T-helper 17 cell (primary cell): Measurements from ENCODE around the gene TRANK1. TPM values are rescaled to one million over a fixed set of nuclear protein-coding genes. Genes with fewer than 3 reads are reported as not detected.

ENCODE experiments used
- ATAC-seq: fragments of 150-1000 bp; cut with Tn5 transposase; 2 replicates; pipeline ENCODE4 v1.10.0; 2021; ENCODE audit warnings: mild to moderate bottlenecking, moderate library complexity
- DNase-seq, 3 donors: peaks; one replicate each; pipeline versions ENCODE4 v3.0.0 to v3.0.0-alpha.2; 2020 to 2021
- H3K9me3 ChIP-seq: one replicate; pipeline ENCODE4 v1.7.0; 2013; ENCODE audit warnings: low read length, mild to moderate bottlenecking; ENCODE audit not compliant: control insufficient read depth, poor library complexity, severe bottlenecking
- H3K27ac Mint-ChIP-seq: one replicate; pipeline ENCODE4 v1.8.0; 2022; ENCODE audit warnings: mild to moderate bottlenecking, moderate library complexity, mixed read lengths
- H3K27me3 Mint-ChIP-seq: one replicate; pipeline ENCODE4 v1.8.0; 2022; ENCODE audit warnings: mixed read lengths
- H3K36me3 Mint-ChIP-seq: one replicate; pipeline ENCODE4 v1.8.0; 2022; ENCODE audit warnings: low read depth, mixed read lengths
- H3K4me1 Mint-ChIP-seq: one replicate; pipeline ENCODE4 v1.8.0; 2022; ENCODE audit warnings: mild to moderate bottlenecking, mixed read lengths
- H3K4me3 Mint-ChIP-seq: one replicate; pipeline ENCODE4 v1.8.0; 2022; ENCODE audit warnings: mild to moderate bottlenecking, moderate library complexity, mixed read lengths
- total RNA-seq, 4 donors: library from RNA in 2 of 4; stranded (reverse) in 2 of 4; gene quantifications; one replicate each; pipeline ENCODE4 v1.2.3 and lab custom pipeline; 2022 to 2026

Gene TRANK1
- total RNA-seq, 2 donors from 2014 or later = 64.7 to 89.7 TPM

- peak overlapping the region; percentile 83 for H3K27ac Mint-ChIP-seq
- H3K36me3 Mint-ChIP-seq = peaks cover 28% of the 10 kb centered on the region
These were observed 82.6 kb downstream of the TRANK1 start for GRCh38 chr3:36862076-36862755.

GRCh38 chr3:36859494-36859893 lies 85.4 kb downstream of the TRANK1 start:
- H3K9me3 ChIP-seq = no peaks in the 10 kb centered on the region
- H3K27ac Mint-ChIP-seq = no peak overlapping the region
- no peaks in the 10 kb centered on the region for H3K27me3 Mint-ChIP-seq
- ATAC-seq (no peak), DNase-seq (no peak)
- H3K4me3 Mint-ChIP-seq = no peak overlapping the region
- peaks cover 25% of the 10 kb centered on the region for H3K36me3 Mint-ChIP-seq
- H3K4me1 Mint-ChIP-seq = peaks cover 13% of the 10 kb centered on the region

More at GRCh38 chr3:36862076-36862755, 82.6 kb downstream of the TRANK1 start:
- ATAC-seq = no peak
- H3K9me3 ChIP-seq = no peaks in the 10 kb centered on the region
- no peak for DNase-seq
- Mint-ChIP-seq H3K4me1 (peaks cover 24% of the 10 kb centered on the region), H3K4me3 (no peak overlapping the region), H3K27me3 (no peaks in the 10 kb centered on the region)

GRCh38 chr3:36852071-36852470 lies 92.8 kb downstream of the TRANK1 start:
- peaks cover 12% of the 10 kb centered on the region for H3K4me1 Mint-ChIP-seq
- H3K27ac Mint-ChIP-seq = no peak overlapping the region
- no peak for ATAC-seq
- no peaks in the 10 kb centered on the region for H3K27me3 Mint-ChIP-seq
- H3K4me3 Mint-ChIP-seq = no peak overlapping the region
- no peaks in the 10 kb centered on the region for H3K9me3 ChIP-seq
- no peak for DNase-seq
- peaks cover 17% of the 10 kb centered on the region for H3K36me3 Mint-ChIP-seq

- Mint-ChIP-seq H3K4me3 (no peak overlapping the region), H3K36me3 (peaks cover 21% of the 10 kb centered on the region), H3K27ac (no peak overlapping the region), H3K27me3 (no peaks in the 10 kb centered on the region), H3K4me1 (peaks cover 10% of the 10 kb centered on the region)
- ATAC-seq (no peak), DNase-seq (no peak)
- no peaks in the 10 kb centered on the region for H3K9me3 ChIP-seq
These were observed 94.1 kb downstream of the TRANK1 start for GRCh38 chr3:36850743-36851142.

GRCh38 chr3:36846406-36846805 lies 98.4 kb downstream of the TRANK1 start:
- ATAC-seq = no peak
- H3K27ac Mint-ChIP-seq = peak overlapping the region; percentile 80

GRCh38 chr3:36843065-36844051 lies 101.5 kb downstream of the TRANK1 start:
- H3K27ac Mint-ChIP-seq = peak overlapping the region; percentile 84
- peak overlapping the region; percentile 56 for H3K4me3 Mint-ChIP-seq
- peaks cover 22% of the 10 kb centered on the region for H3K4me1 Mint-ChIP-seq
- peaks cover 17% of the 10 kb centered on the region for H3K36me3 Mint-ChIP-seq
- DNase-seq = peak in 2 of 3 donors; percentile 17 to 24
- no peaks in the 10 kb centered on the region for H3K27me3 Mint-ChIP-seq
- ATAC-seq = peak; percentile 92
- H3K9me3 ChIP-seq = no peaks in the 10 kb centered on the region

More at GRCh38 chr3:36846406-36846805, 98.4 kb downstream of the TRANK1 start:
- H3K4me3 Mint-ChIP-seq = no peak overlapping the region
- H3K36me3 Mint-ChIP-seq = peaks cover 17% of the 10 kb centered on the region
- no peaks in the 10 kb centered on the region for H3K9me3 ChIP-seq
- DNase-seq = no peak
- peaks cover 25% of the 10 kb centered on the region for H3K4me1 Mint-ChIP-seq
- H3K27me3 Mint-ChIP-seq = no peaks in the 10 kb centered on the region

- H3K27ac Mint-ChIP-seq = peak overlapping the region; percentile 84
- no peak for DNase-seq
- no peaks in the 10 kb centered on the region for H3K9me3 ChIP-seq
- peak overlapping the region; percentile 56 for H3K4me3 Mint-ChIP-seq
- H3K36me3 Mint-ChIP-seq = peaks cover 18% of the 10 kb centered on the region
- H3K27me3 Mint-ChIP-seq = no peaks in the 10 kb centered on the region
- ATAC-seq = no peak
- peaks cover 23% of the 10 kb centered on the region for H3K4me1 Mint-ChIP-seq
These were observed 102.6 kb downstream of the TRANK1 start for GRCh38 chr3:36842275-36842674.

- no peak overlapping the region for H3K4me3 Mint-ChIP-seq
- no peak for DNase-seq
- no peaks in the 10 kb centered on the region for H3K27me3 Mint-ChIP-seq
- H3K27ac Mint-ChIP-seq = peak overlapping the region; percentile 5
- peaks cover 27% of the 10 kb centered on the region for H3K4me1 Mint-ChIP-seq
- no peak for ATAC-seq
- H3K36me3 Mint-ChIP-seq = peaks cover 19% of the 10 kb centered on the region
- H3K9me3 ChIP-seq = no peaks in the 10 kb centered on the region
These were observed 104.4 kb downstream of the TRANK1 start for GRCh38 chr3:36840453-36840921.

GRCh38 chr3:36837089-36837488 lies 107.8 kb downstream of the TRANK1 start:
- no peaks in the 10 kb centered on the region for H3K9me3 ChIP-seq
- Mint-ChIP-seq H3K27me3 (no peaks in the 10 kb centered on the region), H3K4me3 (no peak overlapping the region), H3K36me3 (peaks cover 14% of the 10 kb centered on the region), H3K27ac (peak overlapping the region; percentile 51), H3K4me1 (peaks cover 9% of the 10 kb centered on the region)
- ATAC-seq = no peak
- no peak for DNase-seq

GRCh38 chr3:36833160-36833814 lies 111.6 kb downstream of the TRANK1 start:
- H3K27me3 Mint-ChIP-seq = no peaks in the 10 kb centered on the region
- ATAC-seq (no peak), DNase-seq (no peak)
- H3K4me3 Mint-ChIP-seq = no peak overlapping the region
- H3K27ac Mint-ChIP-seq = no peak overlapping the region
- H3K4me1 Mint-ChIP-seq = peaks cover 10% of the 10 kb centered on the region
- H3K36me3 Mint-ChIP-seq = peaks cover 12% of the 10 kb centered on the region
- H3K9me3 ChIP-seq = no peaks in the 10 kb centered on the region

- Mint-ChIP-seq H3K27ac (no peak overlapping the region), H3K4me1 (peaks cover 10% of the 10 kb centered on the region), H3K27me3 (no peaks in the 10 kb centered on the region), H3K36me3 (peaks cover 16% of the 10 kb centered on the region), H3K4me3 (no peak overlapping the region)
- ATAC-seq = no peak
- H3K9me3 ChIP-seq = no peaks in the 10 kb centered on the region
- DNase-seq = no peak
These were observed 112.4 kb downstream of the TRANK1 start for GRCh38 chr3:36832406-36832805.

- peaks cover 9% of the 10 kb centered on the region for H3K36me3 Mint-ChIP-seq
These were observed 117.7 kb downstream of the TRANK1 start for GRCh38 chr3:36827133-36827532.

GRCh38 chr3:36826240-36826639 lies 118.6 kb downstream of the TRANK1 start:
- H3K27me3 Mint-ChIP-seq = no peaks in the 10 kb centered on the region
- no peak overlapping the region for H3K27ac Mint-ChIP-seq
- H3K36me3 Mint-ChIP-seq = peaks cover 6% of the 10 kb centered on the region
- H3K4me1 Mint-ChIP-seq = peaks cover 6% of the 10 kb centered on the region
- H3K4me3 Mint-ChIP-seq = no peak overlapping the region
- H3K9me3 ChIP-seq = no peaks in the 10 kb centered on the region
- no peak for ATAC-seq
- no peak for DNase-seq

More at GRCh38 chr3:36827133-36827532, 117.7 kb downstream of the TRANK1 start:
- no peak overlapping the region for H3K27ac Mint-ChIP-seq
- H3K4me1 Mint-ChIP-seq = peaks cover 7% of the 10 kb centered on the region
- H3K4me3 Mint-ChIP-seq = no peak overlapping the region
- no peaks in the 10 kb centered on the region for H3K27me3 Mint-ChIP-seq
- ATAC-seq (no peak), DNase-seq (no peak)
- H3K9me3 ChIP-seq = no peaks in the 10 kb centered on the region
